ENCODE measurements around the gene CACNA1G. TPM values are rescaled to one million over a fixed set of nuclear protein-coding genes. Genes with fewer than 3 reads are reported as not detected.
A peak's percentile ranks its signal among the peaks of the same experiment; 100 is the strongest.

CACNA1G gene
- total RNA-seq, 4 donors from 2014 or later = under 0.01 to 28.9 (median 6.0) TPM

DNA sequence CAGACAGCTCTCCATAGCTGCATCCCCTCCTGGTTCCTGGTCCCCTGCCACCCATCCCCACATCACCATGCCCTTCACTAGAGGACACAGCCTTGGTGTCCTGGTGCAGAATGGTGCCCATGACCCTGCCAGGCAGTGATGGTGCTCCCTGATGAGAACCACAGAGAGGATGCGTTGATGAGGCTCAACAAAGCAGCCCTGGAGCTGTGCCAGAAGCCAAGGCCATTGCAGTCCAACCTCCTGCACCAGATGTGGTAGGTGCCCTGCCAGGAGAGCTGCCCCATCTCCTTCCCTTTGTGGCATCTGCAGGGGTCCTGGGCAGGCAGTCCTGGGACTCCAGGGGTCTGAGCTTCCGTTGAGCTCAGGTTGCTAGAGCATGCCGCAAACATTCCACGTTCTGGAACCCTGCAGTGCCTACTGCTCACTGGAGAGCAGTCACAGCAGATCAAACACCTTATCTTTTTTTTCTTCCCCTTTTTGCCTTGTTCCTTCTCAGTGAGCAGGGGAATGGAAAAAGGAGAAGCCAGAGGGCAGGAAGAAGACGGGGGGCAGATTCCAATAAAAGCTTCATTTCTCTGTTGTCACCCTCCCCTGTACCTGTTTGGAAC lies 33.3 kb upstream of the CACNA1G start:
- no peaks in the 10 kb centered on the region for H3K9me3 ChIP-seq
- H3K4me1 ChIP-seq = no peaks in the 10 kb centered on the region
- no peaks in the 10 kb centered on the region for H3K36me3 ChIP-seq
- H3K4me3 ChIP-seq = no peak overlapping the region
- TF ChIP-seq, protein P1, sequence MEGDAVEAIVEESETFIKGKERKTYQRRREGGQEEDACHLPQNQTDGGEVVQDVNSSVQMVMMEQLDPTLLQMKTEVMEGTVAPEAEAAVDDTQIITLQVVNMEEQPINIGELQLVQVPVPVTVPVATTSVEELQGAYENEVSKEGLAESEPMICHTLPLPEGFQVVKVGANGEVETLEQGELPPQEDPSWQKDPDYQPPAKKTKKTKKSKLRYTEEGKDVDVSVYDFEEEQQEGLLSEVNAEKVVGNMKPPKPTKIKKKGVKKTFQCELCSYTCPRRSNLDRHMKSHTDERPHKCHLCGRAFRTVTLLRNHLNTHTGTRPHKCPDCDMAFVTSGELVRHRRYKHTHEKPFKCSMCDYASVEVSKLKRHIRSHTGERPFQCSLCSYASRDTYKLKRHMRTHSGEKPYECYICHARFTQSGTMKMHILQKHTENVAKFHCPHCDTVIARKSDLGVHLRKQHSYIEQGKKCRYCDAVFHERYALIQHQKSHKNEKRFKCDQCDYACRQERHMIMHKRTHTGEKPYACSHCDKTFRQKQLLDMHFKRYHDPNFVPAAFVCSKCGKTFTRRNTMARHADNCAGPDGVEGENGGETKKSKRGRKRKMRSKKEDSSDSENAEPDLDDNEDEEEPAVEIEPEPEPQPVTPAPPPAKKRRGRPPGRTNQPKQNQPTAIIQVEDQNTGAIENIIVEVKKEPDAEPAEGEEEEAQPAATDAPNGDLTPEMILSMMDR (IDR thresholded peaks at IDR 0.05) = no peak
- no peak for TF ChIP-seq POLR2A (IDR thresholded peaks at IDR 0.05)
- DNase-seq = no peak
- peaks cover 0 to 3% of the 10 kb centered on the region in 2 donors for H3K27me3 ChIP-seq
- no peak overlapping the region for H3K27ac ChIP-seq
- intact Hi-C loops (cut with DNase I; ENCODE audit: low total_unique reads) = no loop called here

DNA sequence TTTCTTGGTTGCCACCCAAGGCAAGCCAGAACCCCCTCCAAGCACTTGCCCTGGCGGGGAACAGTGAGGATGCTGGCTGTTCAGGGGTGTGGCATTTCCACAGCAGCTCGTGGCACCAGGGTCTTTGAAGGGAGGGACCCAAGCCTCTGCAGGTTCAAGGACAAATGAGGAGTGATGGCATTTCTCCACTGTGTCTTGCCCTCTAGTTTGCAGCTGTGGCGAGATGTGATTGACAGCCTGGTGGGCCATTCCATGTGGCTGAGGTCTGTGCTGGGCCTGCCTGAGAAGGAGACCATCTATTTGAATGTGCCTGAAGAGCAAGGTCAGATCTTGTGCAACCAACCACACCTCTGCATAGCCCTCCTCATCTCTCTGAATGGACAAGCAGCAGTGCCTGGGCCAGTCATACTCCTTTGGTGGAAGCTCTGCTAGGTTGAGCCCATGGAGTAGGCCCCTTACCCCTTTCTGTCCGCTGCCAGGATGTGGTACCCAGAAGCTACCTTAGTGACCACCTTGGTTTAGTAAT lies 32.5 kb upstream of the CACNA1G start:
- DNase-seq = no peak
- H3K36me3 ChIP-seq = no peaks in the 10 kb centered on the region
- intact Hi-C loops (cut with DNase I; ENCODE audit: low total_unique reads) = no loop called here
- no peak overlapping the region for H3K4me3 ChIP-seq
- H3K27me3 ChIP-seq = peaks cover 0 to 6% of the 10 kb centered on the region in 2 donors
- TF ChIP-seq, protein P1 (IDR thresholded peaks at IDR 0.05) = no peak
- TF ChIP-seq POLR2A (IDR thresholded peaks at IDR 0.05) = no peak
- peaks cover 0 to 6% of the 10 kb centered on the region in 2 donors for H3K4me1 ChIP-seq
- H3K9me3 ChIP-seq = no peaks in the 10 kb centered on the region
- no peak overlapping the region for H3K27ac ChIP-seq

DNA sequence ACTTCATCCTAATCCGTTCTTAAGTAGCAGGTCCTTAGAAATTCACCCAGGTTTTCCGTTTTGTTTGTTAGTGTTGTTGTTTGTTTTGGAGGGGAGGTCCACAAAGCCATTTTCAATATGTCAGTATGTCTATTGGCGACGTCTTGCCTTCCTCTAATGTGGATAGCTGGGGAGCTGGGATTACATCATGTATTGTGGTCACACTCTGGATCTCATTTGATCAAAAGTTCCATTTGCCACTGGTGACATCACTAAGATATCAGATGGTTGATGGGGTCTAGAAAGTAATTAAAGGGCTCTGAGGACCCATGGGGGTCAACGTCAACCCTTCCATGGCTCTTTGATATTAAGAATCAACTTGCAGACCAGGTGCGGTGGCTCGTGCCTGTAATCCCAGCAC lies 30.7 kb upstream of the CACNA1G start:
- intact Hi-C loops (cut with DNase I; ENCODE audit: low total_unique reads) = no loop called here
- Histone ChIP-seq H3K36me3 (no peaks in the 10 kb centered on the region), H3K27me3 (peaks cover 0 to 6% of the 10 kb centered on the region in 2 donors), H3K4me3 (no peak overlapping the region), H3K4me1 (peaks cover 0 to 17% of the 10 kb centered on the region in 2 donors), H3K9me3 (no peaks in the 10 kb centered on the region), H3K27ac (no peak overlapping the region)
- no peak for DNase-seq
- TF ChIP-seq POLR2A (IDR thresholded peaks at IDR 0.05) = no peak
- TF ChIP-seq, protein P1 (IDR thresholded peaks at IDR 0.05) = no peak

DNA sequence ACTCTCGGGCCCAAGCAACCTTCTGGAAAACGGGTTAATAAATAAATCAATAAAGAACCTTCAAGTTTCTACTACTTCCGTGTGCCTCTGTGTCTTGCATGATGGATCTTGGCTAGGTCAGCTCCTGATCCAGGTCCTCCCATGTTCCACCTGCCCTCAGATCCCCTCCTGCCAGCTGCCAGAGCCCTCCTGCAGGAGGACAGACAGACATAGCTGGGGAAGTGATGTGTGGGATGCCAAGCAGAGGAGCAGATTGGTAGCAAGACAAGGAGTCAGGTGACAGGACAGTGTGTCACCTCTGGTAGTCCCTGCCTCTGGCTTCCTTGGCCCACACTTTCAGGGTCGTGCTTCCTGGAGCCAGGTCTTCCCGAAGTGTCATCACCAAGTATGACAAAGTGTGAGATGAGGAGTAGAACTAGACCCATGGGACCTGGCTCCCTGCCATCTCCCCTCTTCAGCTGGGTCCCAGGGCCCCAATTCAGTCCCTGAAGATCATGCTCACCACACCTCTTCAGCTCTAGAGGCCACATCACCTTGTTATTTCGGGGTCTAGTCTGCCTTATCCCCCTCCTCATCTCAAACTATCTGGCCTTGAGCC lies 29.0 kb upstream of the CACNA1G start:
- no peak for TF ChIP-seq POLR2A (IDR thresholded peaks at IDR 0.05)
- TF ChIP-seq, protein P1 (IDR thresholded peaks at IDR 0.05) = no peak
- intact Hi-C loops (cut with DNase I; ENCODE audit: low total_unique reads) = no loop called here
- no peak overlapping the region for H3K27ac ChIP-seq

DNA sequence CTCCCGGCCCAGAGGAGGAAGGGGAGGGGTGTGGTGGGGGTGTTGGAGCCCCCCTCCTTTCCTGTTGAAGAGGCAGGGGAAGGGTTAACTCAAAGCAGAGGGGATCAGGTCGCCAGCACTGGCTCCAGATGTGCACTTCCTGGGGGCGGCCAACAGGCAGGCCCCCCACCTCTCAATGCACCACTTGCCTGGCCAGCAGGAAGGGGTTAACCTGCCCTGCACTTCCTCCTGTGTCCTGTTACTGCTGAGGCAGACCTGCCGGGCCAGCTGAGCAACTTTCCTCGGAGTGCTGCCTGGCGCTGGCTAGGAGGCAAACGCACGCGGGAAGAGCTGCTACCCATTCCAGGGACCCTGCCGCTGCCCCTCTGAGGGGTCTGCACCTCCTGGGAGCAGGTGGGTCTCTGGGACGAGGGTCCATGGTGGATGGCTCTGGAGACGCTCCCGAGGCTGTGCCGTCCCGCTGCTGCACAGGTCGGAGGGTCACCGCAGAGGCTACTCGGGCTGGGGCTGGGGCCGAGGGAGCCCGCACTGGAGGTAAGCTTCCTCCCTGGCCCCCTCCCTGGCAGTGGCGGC lies 28.0 kb upstream of the CACNA1G start, which contains the start of gene EPN3:
Gene EPN3 (plus strand): TSS at position 284 of the 573 bp plus-strand sequence. CDS start 3,822 bp downstream, outside the sequence.
- DNase-seq = no peak
- peaks cover 0 to 17% of the 10 kb centered on the region in 2 donors for H3K4me1 ChIP-seq
- H3K27ac ChIP-seq = no peak within 1 kb of the TSS
- no peaks in the 10 kb centered on the region for H3K9me3 ChIP-seq
- no peaks in the 10 kb centered on the region for H3K36me3 ChIP-seq
- intact Hi-C loops (cut with DNase I; ENCODE audit: low total_unique reads) = no loop called here
- H3K4me3 ChIP-seq = peak within 1 kb of the TSS in 1 of 2 donors; percentile 5
- H3K27me3 ChIP-seq = peaks cover 0 to 6% of the 10 kb centered on the region in 2 donors
- no peak for TF ChIP-seq POLR2A (IDR thresholded peaks at IDR 0.05)
- TF ChIP-seq, protein P1 (IDR thresholded peaks at IDR 0.05) = no peak

More for the DNA sequence above, 29.0 kb upstream of the CACNA1G start:
- no peak for DNase-seq
- peaks cover 0 to 6% of the 10 kb centered on the region in 2 donors for H3K27me3 ChIP-seq
- no peaks in the 10 kb centered on the region for H3K36me3 ChIP-seq
- peaks cover 0 to 17% of the 10 kb centered on the region in 2 donors for H3K4me1 ChIP-seq
- H3K4me3 ChIP-seq = no peak overlapping the region
- H3K9me3 ChIP-seq = no peaks in the 10 kb centered on the region
